GM19463 (cell line): ENCODE data around the gene PPM1B.
"Not testable (repeated sequence)": the region's sequence is repeated elsewhere in the genome, so short reads cannot be mapped to it uniquely, and the experiment has no call there.

Experiments
- ATAC-seq: cut with Tn5 transposase; IDR thresholded peaks from one replicate; pipeline ENCODE4 v1.9.1; 2021; ENCODE audit warnings: mild to moderate bottlenecking, moderate library complexity; ENCODE audit not compliant: unreplicated experiment

PPM1B gene

DNA sequence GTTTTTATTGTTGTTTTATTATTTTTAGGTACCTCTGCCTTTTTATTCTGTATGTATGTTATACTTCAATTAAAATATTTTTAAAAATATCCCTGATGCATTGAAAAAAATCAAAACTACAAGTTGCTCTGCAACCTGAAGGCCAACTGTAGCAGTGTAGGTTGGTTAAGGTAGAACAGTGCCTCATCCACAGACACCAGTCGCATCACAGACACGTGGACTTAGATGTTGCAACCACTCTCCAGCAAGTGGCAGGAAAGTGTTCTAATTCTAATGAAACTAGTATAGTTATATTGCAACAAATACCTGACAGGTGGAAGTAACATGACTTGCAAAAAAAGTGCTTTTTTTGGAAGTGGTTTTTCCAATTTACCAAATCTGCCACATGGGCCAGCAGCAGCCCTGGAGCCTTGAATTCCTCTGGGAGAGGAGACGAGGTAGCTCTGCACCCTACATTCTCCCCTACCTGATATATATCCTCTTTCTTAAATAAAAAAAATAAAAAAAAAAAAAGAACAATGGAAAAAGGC is 78.2 kb downstream of the PPM1B start:
- ATAC-seq: no peak

DNA sequence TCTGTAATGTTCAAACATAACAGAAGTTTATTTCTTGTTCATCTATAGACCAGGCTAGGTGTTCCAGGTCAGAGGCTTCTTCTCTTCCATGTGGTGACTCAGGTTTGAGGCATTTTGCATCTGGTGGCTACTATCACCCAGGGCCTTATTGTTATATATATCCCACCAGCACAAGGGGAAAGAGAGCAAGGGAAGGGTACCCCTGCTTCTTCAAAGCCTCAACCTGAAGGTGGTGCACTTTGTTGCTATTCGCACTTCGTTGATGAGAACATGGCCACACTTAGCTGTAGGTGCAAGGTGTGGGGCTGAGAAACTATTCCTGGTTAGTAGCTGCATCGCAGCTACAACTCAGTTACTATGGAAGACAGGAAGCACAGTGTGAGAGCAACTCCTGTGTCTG is 79.2 kb downstream of the PPM1B start:
- ATAC-seq: no peak

DNA sequence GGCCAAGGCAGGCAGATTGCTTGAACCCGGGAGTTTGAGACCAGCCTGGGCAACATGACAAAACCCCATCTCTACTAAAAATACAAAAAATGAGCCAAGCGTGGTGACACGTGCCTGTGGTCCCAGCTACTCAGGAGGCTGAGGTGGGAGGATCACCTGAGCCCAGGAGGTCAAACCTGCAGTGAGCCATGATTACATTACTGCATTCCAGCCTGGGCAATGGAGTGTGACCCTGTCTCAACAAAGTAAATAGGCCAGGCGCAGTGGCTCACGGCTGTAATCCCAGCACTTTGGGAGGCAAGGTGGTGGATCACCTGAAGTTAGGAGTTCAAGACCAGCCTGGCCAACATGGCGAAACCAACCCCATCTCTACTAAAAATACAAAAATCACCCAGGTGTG is 80.6 kb downstream of the PPM1B start:
- ATAC-seq: not testable (repeated sequence)

DNA sequence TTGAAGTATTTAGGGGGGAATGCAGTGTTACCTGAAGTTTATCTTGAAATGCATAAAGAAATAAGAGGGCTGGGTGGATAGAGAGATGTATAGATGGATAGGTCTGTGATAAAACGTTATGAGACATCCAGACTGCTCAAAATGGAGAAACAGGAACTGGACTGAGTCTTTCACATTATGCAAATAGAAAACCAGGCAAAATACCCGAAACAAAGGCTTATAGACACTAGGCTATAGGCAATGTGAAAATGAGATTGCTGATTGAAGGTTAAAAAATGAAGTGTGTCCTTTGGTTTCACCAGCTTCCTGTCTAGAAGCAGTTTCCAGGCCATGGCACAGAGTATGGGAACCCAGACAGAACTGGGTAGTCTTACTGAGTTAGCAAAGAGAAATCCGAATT is 81.7 kb downstream of the PPM1B start:
- peak; percentile 87 for ATAC-seq

DNA sequence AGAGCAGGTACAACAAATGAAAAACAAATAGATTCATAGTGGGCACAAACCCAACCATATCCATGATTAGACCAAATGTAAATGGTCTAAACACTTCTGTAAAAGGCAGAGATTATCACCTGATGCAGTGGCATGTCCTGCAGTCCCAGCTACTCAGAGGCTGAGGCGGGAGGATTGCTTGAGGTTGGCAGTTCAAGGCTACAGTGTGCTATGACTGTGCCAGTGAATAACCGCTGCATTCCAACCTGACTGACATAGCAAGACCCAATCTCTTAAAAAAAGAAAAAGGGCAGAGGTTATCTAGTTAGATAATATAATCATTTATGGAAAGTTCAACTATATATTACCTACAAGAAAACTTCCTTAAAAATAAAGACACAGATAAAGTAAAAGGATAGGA is 85.3 kb downstream of the PPM1B start:
- ATAC-seq: no peak

DNA sequence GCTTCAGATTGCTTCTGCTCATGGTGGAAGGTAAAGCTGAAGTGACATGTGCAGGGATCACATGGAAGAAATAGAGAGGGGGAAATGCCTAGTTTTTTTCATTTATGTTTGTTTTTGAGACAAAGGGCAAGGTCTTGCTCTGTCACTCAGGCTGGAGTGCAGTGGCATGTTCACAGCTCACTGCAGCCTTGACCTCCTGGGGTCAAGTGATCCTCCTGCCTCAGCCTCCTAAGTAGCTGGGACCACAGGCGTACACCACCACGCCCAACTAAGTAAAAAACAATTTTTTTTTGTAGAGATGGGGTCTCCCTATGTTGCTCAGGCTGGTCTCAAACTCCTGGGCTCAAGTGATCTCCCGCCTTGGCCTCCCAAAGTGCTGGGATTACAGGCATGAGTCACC is 87.0 kb downstream of the PPM1B start:
- not testable (repeated sequence) for ATAC-seq

DNA sequence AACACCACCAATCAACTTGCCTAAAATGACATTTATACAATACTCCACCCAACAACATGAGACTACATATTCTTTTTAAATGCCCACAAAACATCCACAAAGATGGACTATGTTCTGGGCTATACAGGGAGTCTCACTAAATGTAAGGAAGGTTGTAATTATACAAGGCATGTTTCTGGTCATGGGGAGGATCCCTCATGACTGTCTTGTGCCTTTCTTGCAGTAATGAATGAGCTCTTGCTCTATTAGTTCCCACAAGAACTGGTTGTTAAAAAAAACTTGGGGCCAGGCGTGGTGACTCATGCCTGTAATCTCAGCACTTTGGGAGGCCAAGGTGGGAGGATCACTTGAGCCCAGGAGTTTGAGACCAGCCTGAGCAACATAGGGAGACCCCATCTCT is 89.1 kb downstream of the PPM1B start:
- ATAC-seq: not testable (repeated sequence)

DNA sequence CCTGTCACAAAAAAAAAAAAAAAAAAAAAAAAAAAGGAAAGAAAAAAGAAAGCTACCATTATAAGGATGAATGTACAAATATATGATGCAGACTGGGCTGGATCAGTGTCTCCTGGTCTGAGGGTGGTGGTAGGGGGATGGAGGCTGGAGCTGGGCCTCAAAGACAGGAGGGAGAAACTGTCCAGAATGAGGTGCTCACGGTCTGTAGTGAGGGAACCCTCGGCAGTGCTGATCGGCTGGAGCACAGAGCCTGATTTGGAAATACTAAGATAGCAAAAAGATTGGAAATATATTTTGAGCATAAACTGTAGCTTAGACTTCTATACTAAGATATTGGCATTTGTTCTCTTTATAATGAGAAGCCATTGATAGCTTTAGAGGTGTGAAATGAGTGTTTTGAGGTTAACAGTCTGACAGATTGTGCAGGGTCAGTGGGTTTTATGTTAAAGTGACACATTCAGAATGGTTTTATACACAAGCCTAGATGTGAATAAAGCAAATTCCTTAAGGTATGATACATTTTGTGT is 98.7 kb downstream of the PPM1B start:
- no peak for ATAC-seq

DNA sequence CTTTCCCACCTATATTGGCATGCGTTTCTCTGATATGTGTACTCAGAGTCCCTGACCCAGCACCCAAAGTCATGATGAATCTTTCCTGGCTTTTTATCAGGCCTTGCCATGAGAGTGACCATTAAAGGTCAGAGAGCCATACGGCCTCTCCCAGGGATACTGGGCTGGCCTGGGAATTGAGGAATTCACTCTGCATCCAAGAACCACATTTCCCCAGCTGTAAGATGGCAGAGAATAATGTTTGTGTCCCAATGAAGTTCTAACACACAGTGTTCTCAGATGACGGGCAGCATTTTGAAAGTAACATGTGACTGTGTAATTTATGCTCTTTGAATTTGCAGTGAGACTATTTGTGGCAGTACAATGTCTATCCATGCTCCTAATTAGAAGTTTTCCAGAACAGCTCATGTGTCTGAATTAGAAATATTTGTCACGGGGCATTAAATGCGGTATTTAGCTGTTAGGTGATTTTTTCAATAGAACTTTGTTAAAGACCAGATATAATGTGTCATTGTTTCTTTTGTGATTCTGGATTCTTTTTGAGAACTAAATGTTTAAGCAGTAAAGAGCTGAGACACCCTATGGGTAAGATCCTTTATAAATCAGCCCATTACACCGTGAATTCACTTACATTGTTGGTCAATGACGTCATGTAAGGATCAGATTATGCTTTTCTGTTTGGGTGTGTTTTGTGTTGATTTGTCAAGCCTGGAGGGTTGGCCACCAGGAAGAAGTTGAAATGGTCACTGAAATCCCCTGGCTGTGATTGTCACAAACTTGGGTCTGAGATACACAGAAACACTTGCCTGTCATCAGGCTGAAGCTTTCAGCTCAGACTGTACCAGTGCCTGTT is 99.3 kb downstream of the PPM1B start:
- ATAC-seq: no peak

DNA sequence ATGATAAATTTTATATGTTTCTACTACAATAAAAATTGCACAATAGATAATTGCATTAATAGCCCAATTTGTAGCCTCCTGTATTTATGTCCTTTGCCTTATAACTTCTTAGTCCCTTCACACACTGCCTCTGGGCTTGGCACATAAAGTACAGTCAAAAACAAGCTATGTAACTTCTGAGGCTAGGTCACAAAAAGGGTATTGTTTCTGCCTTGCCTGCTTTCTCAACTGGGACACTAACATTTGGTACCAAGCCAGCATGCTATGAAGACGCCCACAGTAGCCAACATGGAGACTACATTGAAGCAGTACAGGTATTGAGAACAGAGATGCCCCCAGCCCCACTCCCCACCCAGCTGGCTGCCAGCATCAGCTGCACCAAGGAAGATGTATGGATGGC is 101.2 kb downstream of the PPM1B start:
- ATAC-seq: no peak

DNA sequence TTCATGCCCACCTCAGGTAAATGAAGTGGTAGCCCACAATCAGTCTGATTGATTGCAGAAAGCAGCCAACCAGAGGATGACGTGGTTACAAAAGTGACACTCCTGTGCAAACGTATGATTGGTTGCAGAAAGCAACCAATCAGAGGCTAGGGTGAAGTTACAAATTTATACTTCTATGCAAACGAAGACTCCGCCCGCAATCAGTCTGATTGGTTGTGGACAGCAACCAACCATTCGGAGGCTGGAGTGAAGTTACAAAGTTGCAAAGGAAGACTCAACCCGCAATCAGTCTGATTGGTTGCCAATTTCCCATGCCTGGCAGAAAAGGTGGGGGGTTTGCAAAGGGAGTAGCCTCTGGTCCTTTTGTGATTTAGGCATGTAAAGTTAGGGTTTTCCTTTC is 102.6 kb downstream of the PPM1B start:
- no peak for ATAC-seq

DNA sequence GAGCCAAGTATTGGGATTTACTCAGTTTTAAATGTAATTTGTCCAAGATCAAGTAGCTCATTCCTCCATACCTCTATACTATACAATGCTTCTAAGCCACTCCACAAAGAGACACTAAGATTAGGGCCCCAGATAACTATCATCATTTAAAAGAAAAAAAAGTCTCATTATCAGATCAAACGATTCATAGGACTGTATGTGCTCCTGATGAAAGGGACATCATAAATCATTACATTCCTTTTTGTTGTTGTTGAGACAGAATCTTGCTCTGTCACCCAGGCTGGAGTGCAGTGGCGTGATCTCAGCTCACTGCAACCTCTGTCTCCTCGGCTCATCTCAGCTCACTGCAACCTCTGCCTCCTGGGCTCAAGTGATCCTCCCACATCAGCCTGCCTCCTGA is 104.4 kb downstream of the PPM1B start:
- ATAC-seq: no peak

DNA sequence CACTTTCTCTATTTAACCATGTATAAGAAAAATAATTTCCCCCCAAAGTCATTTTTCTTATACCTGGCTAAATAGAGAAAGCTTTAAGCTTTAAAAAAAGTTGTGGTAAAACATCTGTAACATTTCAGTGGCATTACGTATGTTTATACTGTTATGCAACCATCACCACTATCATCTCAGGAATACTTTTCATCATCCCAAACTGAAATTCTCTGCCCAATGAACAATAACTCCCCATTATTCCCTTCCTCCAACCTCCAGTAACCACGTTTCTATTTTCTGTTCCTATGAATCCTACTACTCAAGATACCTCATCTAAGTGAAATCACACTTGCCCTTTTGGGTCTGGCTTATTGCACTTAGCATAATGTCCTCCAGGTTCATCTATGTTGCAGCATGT is 104.9 kb downstream of the PPM1B start:
- no peak for ATAC-seq

DNA sequence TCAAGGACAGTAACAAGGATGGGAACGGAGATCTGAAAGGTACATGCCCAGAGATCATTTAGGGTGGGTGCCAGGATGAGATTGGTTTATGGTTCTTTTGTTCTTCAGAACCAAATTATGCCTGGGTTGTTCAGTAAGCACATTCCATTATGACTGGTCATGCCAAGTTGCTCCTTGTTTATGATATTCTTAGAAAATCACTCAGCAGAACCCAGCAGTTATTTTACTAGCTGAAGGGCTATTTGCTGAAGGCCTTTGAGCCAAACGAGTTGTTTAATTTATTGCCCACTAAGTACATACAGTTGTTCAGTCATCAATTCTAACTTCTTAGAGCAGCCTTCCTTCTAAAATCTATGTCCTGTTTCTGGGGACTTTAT is 107.2 kb downstream of the PPM1B start:
- no peak for ATAC-seq

DNA sequence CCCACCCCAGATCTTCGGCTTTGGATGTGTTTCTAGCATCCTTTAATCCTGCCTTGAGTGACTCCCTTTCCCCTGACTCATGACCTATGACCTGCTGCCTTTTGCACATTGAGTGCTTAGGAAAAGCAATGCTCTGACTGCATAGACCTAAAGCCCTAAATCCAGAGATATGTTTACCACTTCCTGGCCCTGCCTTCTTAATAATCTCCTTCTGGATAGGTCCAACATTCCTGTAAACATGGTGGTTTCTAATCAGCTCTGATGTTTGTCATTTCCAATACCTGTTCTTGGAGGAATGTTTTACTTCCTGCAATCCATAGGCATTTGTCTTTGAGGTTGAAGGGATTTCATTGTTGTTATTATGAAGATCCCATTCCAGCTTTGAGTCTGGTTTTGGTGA is 108.9 kb downstream of the PPM1B start:
- no peak for ATAC-seq

DNA sequence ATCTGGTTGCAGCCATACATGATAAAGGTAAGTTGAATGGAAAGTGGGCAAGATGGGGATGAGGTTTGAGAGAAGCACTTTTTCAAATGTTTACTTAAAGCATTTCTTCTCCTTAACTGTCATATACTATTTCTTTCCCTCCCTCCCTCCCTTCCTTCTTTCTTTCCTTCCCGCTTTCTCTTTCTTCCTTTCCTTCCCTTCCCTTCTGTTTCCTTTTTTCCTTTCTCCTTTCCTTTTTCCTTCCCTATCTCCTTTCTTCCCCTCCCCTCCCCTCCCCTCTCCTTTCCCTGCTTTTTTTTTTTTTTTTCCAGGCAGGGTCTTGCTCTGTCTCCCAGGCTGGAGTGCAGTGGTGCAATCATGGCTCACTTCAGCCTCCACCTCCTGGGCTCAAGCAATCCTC is 112.2 kb downstream of the PPM1B start:
- ATAC-seq: no peak
